Activated T-helper 1 cell treated with anti-CD3 and anti-CD28 coated beads, Interleukin-2, amount 50 U/mL, for 16 hours (primary cell): Measurements from ENCODE around the gene SYNE1.

Experiments used
- DNase-seq, 2 donors: peaks; one replicate each; pipeline ENCODE4 v3.0.0-alpha.2; 2020; ENCODE audit warnings: low read depth in 1 of 2, low spot score in 1 of 2

SYNE1 gene

GRCh38 chr6:152380351-152380767 lies 256.8 kb downstream of the SYNE1 start:
- DNase-seq: no peak

GRCh38 chr6:152379423-152379822 lies 257.7 kb downstream of the SYNE1 start:
- no peak for DNase-seq

- no peak for DNase-seq
Measured at GRCh38 chr6:152378169-152378568, 259.0 kb downstream of the SYNE1 start.

GRCh38 chr6:152375197-152375596 lies 262.0 kb downstream of the SYNE1 start:
- DNase-seq: no peak

GRCh38 chr6:152372945-152373344 lies 264.2 kb downstream of the SYNE1 start:
- DNase-seq: no peak

GRCh38 chr6:152371775-152372174 lies 265.4 kb downstream of the SYNE1 start:
- no peak for DNase-seq

GRCh38 chr6:152368751-152369624 lies 268.2 kb downstream of the SYNE1 start:
- DNase-seq: no peak

GRCh38 chr6:152364866-152365265 lies 272.3 kb downstream of the SYNE1 start:
- DNase-seq: no peak

GRCh38 chr6:152360034-152360433 lies 277.1 kb downstream of the SYNE1 start:
- DNase-seq: no peak

GRCh38 chr6:152356662-152357061 lies 280.5 kb downstream of the SYNE1 start:
- no peak for DNase-seq

- DNase-seq: no peak
Measured at GRCh38 chr6:152356016-152356415, 281.1 kb downstream of the SYNE1 start.

GRCh38 chr6:152355166-152355565 lies 282.0 kb downstream of the SYNE1 start:
- no peak for DNase-seq

- no peak for DNase-seq
Measured at GRCh38 chr6:152353440-152353839, 283.7 kb downstream of the SYNE1 start.

- DNase-seq: no peak
Measured at GRCh38 chr6:152351742-152352141, 285.4 kb downstream of the SYNE1 start.

GRCh38 chr6:152351110-152351509 lies 286.1 kb downstream of the SYNE1 start:
- DNase-seq: no peak

- DNase-seq: no peak
Measured at GRCh38 chr6:152348116-152348515, 289.0 kb downstream of the SYNE1 start.

- no peak for DNase-seq
Measured at GRCh38 chr6:152343735-152344360, 293.3 kb downstream of the SYNE1 start.

- DNase-seq: no peak
Measured at GRCh38 chr6:152341596-152341995, 295.6 kb downstream of the SYNE1 start.

- DNase-seq: peak; percentile 31 to 49
Measured at GRCh38 chr6:152338335-152339125, 298.6 kb downstream of the SYNE1 start.

GRCh38 chr6:152334555-152334954 lies 302.6 kb downstream of the SYNE1 start:
- no peak for DNase-seq

- DNase-seq: no peak
Measured at GRCh38 chr6:152330961-152331360, 306.2 kb downstream of the SYNE1 start.
